HepG2 (cell line): ENCODE data around the gene DPEP3. TPM values are rescaled to one million over a fixed set of nuclear protein-coding genes. Genes with fewer than 3 reads are reported as not detected.

Experiments used
- ARID4A ChIP-seq: sonication (generic); formaldehyde crosslinking; IDR thresholded peaks from 2 replicates; pipeline ENCODE4 v1.5.0; 2020; ENCODE audit warnings: mild to moderate bottlenecking, missing genetic modification reagents, borderline replicate concordance
- BATF2 ChIP-seq: sonication (generic); formaldehyde crosslinking; IDR thresholded peaks from 2 replicates; pipeline ENCODE4 v1.8.0; 2022; ENCODE audit warnings: mild to moderate bottlenecking, missing genetic modification reagents, moderate library complexity
- EEA1 ChIP-seq: sonication (generic); formaldehyde crosslinking; IDR thresholded peaks from 2 replicates; pipeline ENCODE4 v1.5.1; 2020; ENCODE audit warnings: mild to moderate bottlenecking, missing genetic modification reagents, borderline replicate concordance
- KDM4B ChIP-seq: sonication (generic); formaldehyde crosslinking; IDR thresholded peaks from 2 replicates; pipeline ENCODE4 v1.4.0; 2020; ENCODE audit warnings: missing genetic modification reagents
- KLF13 ChIP-seq: sonication (generic); formaldehyde crosslinking; IDR thresholded peaks from 2 replicates; pipeline ENCODE4 v1.4.0; 2020; ENCODE audit warnings: mild to moderate bottlenecking, missing genetic modification reagents
- MXD1 ChIP-seq: sonication (generic); formaldehyde crosslinking; IDR thresholded peaks from 2 replicates; pipeline ENCODE4 v1.4.0; 2020; ENCODE audit warnings: mild to moderate bottlenecking, missing genetic modification reagents
- SPEN ChIP-seq: sonication (generic); formaldehyde crosslinking; IDR thresholded peaks from 2 replicates; pipeline ENCODE4 v1.5.1; 2020; ENCODE audit warnings: low read depth, mild to moderate bottlenecking, missing genetic modification reagents
- THAP9 ChIP-seq: sonication (generic); formaldehyde crosslinking; IDR thresholded peaks from 2 replicates; pipeline ENCODE4; 2020; ENCODE audit warnings: missing genetic modification reagents, mild to moderate bottlenecking, borderline replicate concordance
- ZNF121 ChIP-seq: sonication (generic); formaldehyde crosslinking; IDR thresholded peaks from 2 replicates; pipeline ENCODE4 v1.5.0; 2020; ENCODE audit warnings: mild to moderate bottlenecking, missing genetic modification reagents
- ZNF235 ChIP-seq: sonication (generic); formaldehyde crosslinking; IDR thresholded peaks from 2 replicates; pipeline ENCODE4 v1.8.1; 2023; ENCODE audit warnings: mild to moderate bottlenecking, missing genetic modification reagents, borderline replicate concordance
- ZNF331 ChIP-seq: sonication (generic); formaldehyde crosslinking; IDR thresholded peaks from 2 replicates; pipeline ENCODE4 v1.4.0; 2020; ENCODE audit warnings: missing genetic modification reagents
- ZNF431 ChIP-seq: sonication (generic); formaldehyde crosslinking; IDR thresholded peaks from 2 replicates; pipeline ENCODE4 v1.9.0; 2022; ENCODE audit warnings: missing genetic modification reagents, low read depth, mild to moderate bottlenecking, borderline replicate concordance
- ZNF503 ChIP-seq: sonication (generic); formaldehyde crosslinking; IDR thresholded peaks from 2 replicates; pipeline ENCODE4 v1.4.0; 2020; ENCODE audit warnings: missing genetic modification reagents
- ZXDC ChIP-seq: sonication (generic); formaldehyde crosslinking; IDR thresholded peaks from 2 replicates; pipeline ENCODE4 v1.5.0; 2020; ENCODE audit warnings: mild to moderate bottlenecking, missing genetic modification reagents
- polyA plus RNA-seq, 8 experiments: library from polyadenylated mRNA; depleted of rRNA in 3 of 8; stranded (reverse) in 7 of 8; unstranded in 1 of 8; fragments of >200 nt; fragmentation: Illumina TruSeq in 4 of 8; extraction: Trizol in 4 of 8; gene quantifications; 2 replicates each; pipeline versions ENCODE4 v1.2.1 to v1.2.3, GENCODE V29; 2011 to 2016; ENCODE audit warnings: low read depth in 4 of 8, missing spikeins in 1 of 8, mixed read lengths in 1 of 8; ENCODE audit not compliant: insufficient read depth in 1 of 8
- total RNA-seq, 5 experiments: library from RNA; depleted of rRNA; stranded (reverse); fragments of >200 nt; fragmentation: Illumina TruSeq; extraction: Trizol; gene quantifications; 2 replicates each; pipeline ENCODE4 v1.2.3, GENCODE V29; 2016; ENCODE audit warnings: low read depth in 1 of 5

The DPEP3 gene
- total and polyA plus RNA-seq, 2 of the 13 experiments (the other 11 are each of a cell fraction or from before 2014, with no cell fraction given): not detected

GRCh38 chr16:67993207-67994039 lies 13.1 kb upstream of the DPEP3 start (continued):
- TF ChIP-seq ZNF503 (CRISPR knock-in tag) (peak; percentile 32; the same call in 1 of the 2 replicates), KDM4B (0 out of 2 replicates have a peak, but pooled peaks have one; percentile 23), ZXDC (peak; percentile 24; the same call in 1 of the 2 replicates), BATF2 (CRISPR knock-in tag) (no peak), MXD1 (peak; percentile 46), ARID4A (peak; percentile 86), SPEN (CRISPR knock-in tag) (peak; percentile 84), ZNF121 (CRISPR knock-in tag) (peak; percentile 51), ZNF431 (CRISPR knock-in tag) (no peak), EEA1 (CRISPR knock-in tag) (peak; percentile 90; the same call in 1 of the 2 replicates), ZNF331 (CRISPR knock-in tag) (peak; percentile 67), THAP9 (CRISPR knock-in tag) (peak; percentile 54; the same call in 1 of the 2 replicates), KLF13 (no peak), ZNF235 (0 out of 2 replicates have a peak, but pooled peaks have one; percentile 29)
